Keratinocyte (primary cell): ENCODE measurements around the gene BFSP1. TPM values are rescaled to one million over a fixed set of nuclear protein-coding genes. Genes with fewer than 3 reads are reported as not detected.

Experiments
- DNase-seq: peaks from one replicate; pipeline ENCODE4 v3.0.0-alpha.2; 2011; ENCODE audit warnings: low read depth, missing footprints, low spot score
- FAIRE-seq: peaks from 2 replicates; lab custom pipeline; 2011; peaks lifted over from hg19 to GRCh38; lab: Jason Lieb, UNC
- H2AFZ ChIP-seq: 2 replicates; pipeline ENCODE4 v1.6.0; 2012; ENCODE audit warnings: low read length, control low read depth, inconsistent platforms; ENCODE audit not compliant: control insufficient read depth
- H3K27ac ChIP-seq: 2 replicates; pipeline ENCODE4 v1.5.1; 2011; ENCODE audit warnings: low read length; ENCODE audit not compliant: control insufficient read depth, insufficient read depth
- H3K27me3 ChIP-seq: 3 replicates; pipeline ENCODE4 v1.6.0; 2011; ENCODE audit warnings: low read length; ENCODE audit not compliant: control insufficient read depth, insufficient read depth; ENCODE audit errors: extremely low read depth
- H3K36me3 ChIP-seq, 2 experiments: 2 replicates in 1 of 2; 3 replicates in 1 of 2; pipeline ENCODE4 v1.5.1; 2011; ENCODE audit warnings: low read length in 2 of 2, mild to moderate bottlenecking in 1 of 2; ENCODE audit not compliant: control insufficient read depth in 2 of 2, insufficient read depth in 2 of 2; ENCODE audit errors: extremely low read depth in 1 of 2
- H3K4me1 ChIP-seq: 3 replicates; pipeline ENCODE4 v1.5.1; 2011; ENCODE audit warnings: low read length; ENCODE audit not compliant: control insufficient read depth, insufficient read depth; ENCODE audit errors: extremely low read depth
- H3K4me2 ChIP-seq: 3 replicates; pipeline ENCODE4 v1.6.0; 2011; ENCODE audit warnings: low read depth, low read length; ENCODE audit not compliant: control insufficient read depth, insufficient read depth; ENCODE audit errors: extremely low read depth
- H3K4me3 ChIP-seq, 3 experiments: fragments of 200-600 bp in 1 of 3; sonication (generic) in 1 of 3; 2 replicates in 2 of 3; 3 replicates in 1 of 3; pipeline ENCODE4 v1.5.1; 2011 to 2016; ENCODE audit warnings: low read length in 3 of 3, mild to moderate bottlenecking in 3 of 3, control low read depth in 2 of 3, inconsistent platforms in 1 of 3, low read depth in 1 of 3, mixed read lengths in 1 of 3, mixed run types in 1 of 3, moderate library complexity in 1 of 3; ENCODE audit not compliant: control insufficient read depth in 2 of 3, insufficient read depth in 2 of 3; ENCODE audit errors: extremely low read depth in 1 of 3
- H3K79me2 ChIP-seq: 2 replicates; pipeline ENCODE4 v1.6.0; 2012; ENCODE audit warnings: low read length; ENCODE audit not compliant: control insufficient read depth, insufficient read depth
- H3K9ac ChIP-seq: 3 replicates; pipeline ENCODE4 v1.6.0; 2011; ENCODE audit warnings: low read length; ENCODE audit not compliant: control insufficient read depth, insufficient read depth; ENCODE audit errors: extremely low read depth
- H3K9me1 ChIP-seq: 3 replicates; pipeline ENCODE4 v1.6.0; 2011; ENCODE audit warnings: low read length; ENCODE audit not compliant: control insufficient read depth, insufficient read depth; ENCODE audit errors: extremely low read depth
- H3K9me3 ChIP-seq: 2 replicates; pipeline ENCODE4 v1.5.1; 2012; ENCODE audit warnings: low read depth, low read length; ENCODE audit not compliant: control insufficient read depth
- H4K20me1 ChIP-seq: 3 replicates; pipeline ENCODE4 v1.6.0; 2011; ENCODE audit warnings: low read length; ENCODE audit not compliant: control insufficient read depth, insufficient read depth; ENCODE audit errors: extremely low read depth
- EZH2 ChIP-seq: IDR thresholded peaks from one replicate; pipeline ENCODE4 v1.6.1; 2012; ENCODE audit warnings: inconsistent platforms, mild to moderate bottlenecking, low read length, moderate library complexity
- dilution Hi-C: fragments of 300-500 bp; cut with MboI; formaldehyde crosslinking; loops from one replicate; pipeline ENCODE4 v1.7.0; 2020; ENCODE audit warnings: low sequenced_read_pairs; ENCODE audit not compliant: extremely low pct_ligation_motif_present
- polyA plus RNA-seq, 5 experiments: library from polyadenylated mRNA; depleted of rRNA in 3 of 5; stranded (reverse) in 3 of 5; stranded (forward) in 1 of 5; unstranded in 1 of 5; fragments of >200 nt; gene quantifications; 1 replicate in 1 of 5; 2 replicates in 3 of 5; 3 replicates in 1 of 5; pipeline versions ENCODE4 v1.2.1 to v1.2.3, GENCODE V29; 2011 to 2012; ENCODE audit warnings: missing spikeins in 2 of 5, low read depth in 1 of 5, low replicate concordance in 1 of 5
- TF ChIP-seq, protein P1 (sequence below), 3 experiments: IDR thresholded peaks in 1 of 3; conservative IDR thresholded peaks in 1 of 3; optimal IDR thresholded peaks in 1 of 3; 2 replicates in 2 of 3; 3 replicates in 1 of 3; pipeline versions ENCODE3 to v1.5.1; 2011; ENCODE audit warnings: low read length in 3 of 3, mild to moderate bottlenecking in 3 of 3, moderate library complexity in 2 of 3, control low read depth in 1 of 3, inconsistent platforms in 1 of 3; ENCODE audit not compliant: insufficient read depth in 2 of 3; ENCODE audit errors: extremely low read depth in 1 of 3

Gene BFSP1
- polyA plus RNA-seq, 1 donor (not counting 4 experiments of a cell fraction or from before 2014, with no cell fraction given): 2.2 TPM

DNA sequence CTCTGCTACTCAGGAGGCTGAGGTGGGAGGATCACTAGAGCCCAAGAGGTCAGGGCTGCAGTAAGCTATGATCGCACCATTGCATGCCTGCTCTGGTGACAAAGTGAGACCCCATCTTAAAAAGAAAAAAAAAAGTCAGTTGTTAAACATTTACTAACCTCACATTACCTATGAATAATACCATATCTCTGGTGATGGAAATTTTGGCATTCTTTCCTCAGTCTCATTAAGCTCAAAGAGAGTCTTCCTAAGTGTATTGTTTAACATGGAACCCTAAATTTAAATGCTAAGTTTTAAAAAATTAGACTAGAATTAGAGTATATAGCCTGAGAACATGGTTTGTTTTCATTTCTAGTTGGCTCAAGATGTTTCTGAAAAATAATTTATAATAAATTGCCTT is 11.3 kb upstream of the BFSP1 start:
- H3K9me3 ChIP-seq: no peaks in the 10 kb centered on the region
- no peak for DNase-seq
- no peak overlapping the region for H3K9ac ChIP-seq
- TF ChIP-seq, protein P1, sequence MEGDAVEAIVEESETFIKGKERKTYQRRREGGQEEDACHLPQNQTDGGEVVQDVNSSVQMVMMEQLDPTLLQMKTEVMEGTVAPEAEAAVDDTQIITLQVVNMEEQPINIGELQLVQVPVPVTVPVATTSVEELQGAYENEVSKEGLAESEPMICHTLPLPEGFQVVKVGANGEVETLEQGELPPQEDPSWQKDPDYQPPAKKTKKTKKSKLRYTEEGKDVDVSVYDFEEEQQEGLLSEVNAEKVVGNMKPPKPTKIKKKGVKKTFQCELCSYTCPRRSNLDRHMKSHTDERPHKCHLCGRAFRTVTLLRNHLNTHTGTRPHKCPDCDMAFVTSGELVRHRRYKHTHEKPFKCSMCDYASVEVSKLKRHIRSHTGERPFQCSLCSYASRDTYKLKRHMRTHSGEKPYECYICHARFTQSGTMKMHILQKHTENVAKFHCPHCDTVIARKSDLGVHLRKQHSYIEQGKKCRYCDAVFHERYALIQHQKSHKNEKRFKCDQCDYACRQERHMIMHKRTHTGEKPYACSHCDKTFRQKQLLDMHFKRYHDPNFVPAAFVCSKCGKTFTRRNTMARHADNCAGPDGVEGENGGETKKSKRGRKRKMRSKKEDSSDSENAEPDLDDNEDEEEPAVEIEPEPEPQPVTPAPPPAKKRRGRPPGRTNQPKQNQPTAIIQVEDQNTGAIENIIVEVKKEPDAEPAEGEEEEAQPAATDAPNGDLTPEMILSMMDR (optimal IDR thresholded peaks at IDR 0.05 in 1 of 3, IDR thresholded peaks at IDR 0.05 in 1 of 3, conservative IDR thresholded peaks at IDR 0.05 in 1 of 3; ENCODE audit: extremely low read depth in 1 of 3, insufficient read depth in 2 of 3, low read length in 3 of 3): no peak
- TF ChIP-seq EZH2: no peak
- H3K79me2 ChIP-seq: no peaks in the 10 kb centered on the region
- no peaks in the 10 kb centered on the region for H4K20me1 ChIP-seq
- no peaks in the 10 kb centered on the region for H3K9me1 ChIP-seq
- H3K4me2 ChIP-seq: no peak overlapping the region
- dilution Hi-C loops: loop anchor here (5.0 kb wide), 1 partner anchor 50 kb away; no protein-coding TSS in a partner anchor
- no peaks in the 10 kb centered on the region for H3K27me3 ChIP-seq
- no peaks in the 10 kb centered on the region for H3K36me3 ChIP-seq
- H2AFZ ChIP-seq: no peak overlapping the region
- no peak overlapping the region for H3K4me3 ChIP-seq
- no peaks in the 10 kb centered on the region for H3K4me1 ChIP-seq
- no peak for FAIRE-seq
- no peak overlapping the region for H3K27ac ChIP-seq

DNA sequence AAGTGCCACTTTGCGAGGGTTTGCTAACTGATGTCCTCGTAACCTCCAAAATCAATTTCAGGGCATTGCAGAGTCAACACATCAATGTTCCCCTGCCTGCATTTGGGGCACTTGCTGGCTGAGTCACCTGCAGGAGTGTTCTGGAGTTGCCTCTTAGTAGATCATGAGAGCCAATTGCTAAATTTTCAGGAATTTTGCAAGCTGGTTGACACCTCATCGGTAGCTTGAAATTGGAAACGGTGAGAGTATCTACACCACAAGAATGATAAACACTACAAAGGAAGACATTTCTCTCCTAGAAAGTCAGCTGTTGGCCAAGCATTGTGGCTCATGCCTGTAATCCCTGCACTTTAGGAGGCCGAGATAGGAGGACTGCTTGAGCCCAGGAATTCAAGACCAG is 10.8 kb upstream of the BFSP1 start:
- Histone ChIP-seq H3K4me2 (no peak overlapping the region), H4K20me1 (no peaks in the 10 kb centered on the region), H3K27me3 (no peaks in the 10 kb centered on the region), H3K4me3 (no peak overlapping the region), H3K4me1 (no peaks in the 10 kb centered on the region), H3K36me3 (no peaks in the 10 kb centered on the region), H2AFZ (no peak overlapping the region), H3K9me1 (no peaks in the 10 kb centered on the region), H3K9me3 (no peaks in the 10 kb centered on the region), H3K79me2 (no peaks in the 10 kb centered on the region), H3K27ac (no peak overlapping the region), H3K9ac (no peak overlapping the region)
- FAIRE-seq (no peak), DNase-seq (no peak)
- no peak for TF ChIP-seq EZH2
- TF ChIP-seq, protein P1 (optimal IDR thresholded peaks at IDR 0.05 in 1 of 3, IDR thresholded peaks at IDR 0.05 in 1 of 3, conservative IDR thresholded peaks at IDR 0.05 in 1 of 3; ENCODE audit: extremely low read depth in 1 of 3, insufficient read depth in 2 of 3, low read length in 3 of 3): no peak
- dilution Hi-C loops: loop anchor here (5.0 kb wide), 1 partner anchor 50 kb away; no protein-coding TSS in a partner anchor
